ENCODE measurements around the gene CCDC6. TPM values are rescaled to one million over a fixed set of nuclear protein-coding genes. Genes with fewer than 3 reads are reported as not detected.

CCDC6 gene
- total RNA-seq, 1 experiment from 2014 or later, result 54.9 TPM

DNA sequence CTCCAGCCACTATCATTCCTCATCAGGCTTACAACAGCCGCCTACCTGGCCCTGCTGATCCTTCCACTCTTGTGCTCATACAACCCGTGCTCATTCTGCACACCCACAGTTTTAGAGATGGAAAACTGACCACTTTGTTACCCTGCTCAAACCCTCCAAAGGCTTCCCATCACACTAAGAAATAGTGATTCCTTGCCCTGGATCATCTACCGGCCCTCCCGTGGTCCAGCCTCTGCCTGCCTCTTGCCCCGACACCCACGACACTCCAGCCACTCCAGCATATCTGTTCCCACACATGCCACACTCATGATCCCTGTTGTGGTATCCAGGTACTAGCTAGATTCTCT lies 36.8 kb downstream of the CCDC6 start:
- H3K4me2 ChIP-seq (ENCODE audit: low read length), result no peak overlapping the region
- intact Hi-C loops (cut with micrococcal nuclease), result loop anchor here (5.0 kb wide), 1 partner anchor 163 kb away; no protein-coding TSS in a partner anchor
- DNase-seq (ENCODE audit: low read depth, low spot score), result no peak
- no TSS peak for BruUV-seq (replicated peaks)
- H3K9me3 ChIP-seq (ENCODE audit: control insufficient read depth in 1 of 2, insufficient read depth in 1 of 2, low read depth in 1 of 2, low read length in 2 of 2), result no peaks in the 10 kb centered on the region
- H2AFZ ChIP-seq (ENCODE audit: low read depth, low read length, poor library complexity, severe bottlenecking), result no peak overlapping the region
- ATAC-seq, result no peak
- TF ChIP-seq ZBTB33 (IDR thresholded peaks at IDR 0.05; ENCODE audit: extremely low read depth, insufficient replicate concordance, low read length), result no peak
- no peak for TF ChIP-seq ZFX (IDR thresholded peaks at IDR 0.05)
- TF ChIP-seq POLR2A (IDR thresholded peaks at IDR 0.05; ENCODE audit: borderline replicate concordance, extremely low read depth, insufficient read depth, insufficient read length), result no peak
- no peak for TF ChIP-seq EGR1 (IDR thresholded peaks at IDR 0.05; ENCODE audit: low read depth)
- no peak for TF ChIP-seq MAX (IDR thresholded peaks at IDR 0.05)
- no peak for TF ChIP-seq ZNF274 (IDR thresholded peaks at IDR 0.05; ENCODE audit: low read depth, low read length)
- no peak for TF ChIP-seq FOSL1 (IDR thresholded peaks at IDR 0.05; ENCODE audit: low read depth)
- no peak for TF ChIP-seq TCF7L2 (IDR thresholded peaks at IDR 0.05; ENCODE audit: borderline replicate concordance, extremely low read depth, insufficient read depth, insufficient read length)
- no peak for TF ChIP-seq JUND (IDR thresholded peaks at IDR 0.05)
- TF ChIP-seq RAD21 (IDR thresholded peaks at IDR 0.05; ENCODE audit: low read depth), result no peak
- TF ChIP-seq EZH2phosphoT487 (IDR thresholded peaks at IDR 0.05; ENCODE audit: borderline replicate concordance), result no peak
- TF ChIP-seq, protein P1, sequence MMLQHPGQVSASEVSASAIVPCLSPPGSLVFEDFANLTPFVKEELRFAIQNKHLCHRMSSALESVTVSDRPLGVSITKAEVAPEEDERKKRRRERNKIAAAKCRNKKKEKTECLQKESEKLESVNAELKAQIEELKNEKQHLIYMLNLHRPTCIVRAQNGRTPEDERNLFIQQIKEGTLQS (IDR thresholded peaks at IDR 0.05), result no peak
- no peak for TF ChIP-seq SRF (IDR thresholded peaks at IDR 0.05; ENCODE audit: low read depth)
- no peak for TF ChIP-seq CBX3 (IDR thresholded peaks at IDR 0.05; ENCODE audit: low read depth)
- no peak for TF ChIP-seq YY1 (IDR thresholded peaks at IDR 0.05; ENCODE audit: extremely low read depth, insufficient replicate concordance, low read depth, low read length)
- no peak for TF ChIP-seq REST (IDR thresholded peaks at IDR 0.05; ENCODE audit: low read depth)
- TF ChIP-seq POLR2AphosphoS5 (IDR thresholded peaks at IDR 0.05; ENCODE audit: low read depth, low read length), result no peak
- no peak for TF ChIP-seq SIN3A (IDR thresholded peaks at IDR 0.05; ENCODE audit: low read depth)
- no peaks in the 10 kb centered on the region for H3K27me3 ChIP-seq (ENCODE audit: insufficient read depth, low read length)
- H3K79me2 ChIP-seq (ENCODE audit: insufficient read depth, low read length), result peaks cover 95% of the 10 kb centered on the region
- peaks cover 5 to 14% of the 10 kb centered on the region in 2 experiments; a peak in 2 of 4 replicates for H3K4me1 ChIP-seq (ENCODE audit: control insufficient read depth in 1 of 2, insufficient read depth in 2 of 2, low read length in 2 of 2)
- ChIA-PET CTCF (no interaction called here), RAD21 (ENCODE audit: low non-redundant PET in 1 of 2, low total read pairs in 2 of 2, uncharacterized antibody in 2 of 2, unreplicated experiment in 2 of 2) (no interaction called here), POLR2A (no interaction called here)
- no peak overlapping the region for H3K27ac ChIP-seq (ENCODE audit: low read depth, low read length)
- no peaks in the 10 kb centered on the region for H3K36me3 ChIP-seq (ENCODE audit: control insufficient read depth in 1 of 2, insufficient read depth in 2 of 2, low read length in 2 of 2)
- no peaks in the 10 kb centered on the region; the same call in 1 of the 2 replicates for H4K20me1 ChIP-seq (ENCODE audit: insufficient read depth)
- H3K4me3 ChIP-seq (replicated peaks in 1 of 2; ENCODE audit: low read depth in 1 of 2, low read length in 2 of 2), result no peak overlapping the region
- H3K9ac ChIP-seq (ENCODE audit: low read length), result no peak overlapping the region
- H3K9me2 ChIP-seq (ENCODE audit: insufficient read depth), result no peaks in the 10 kb centered on the region
